Activated CD4-positive, alpha-beta T cell treated with anti-CD3 and anti-CD28 coated beads, Interleukin-2, amount 50 U/mL, for 24 hours (primary cell): ENCODE results near the gene FRMD4A.
"Not testable (repeated sequence)": the region's sequence is repeated elsewhere in the genome, so short reads cannot be mapped to it uniquely, and the experiment has no call there.

ENCODE experiments used
- DNase-seq, 2 donors: peaks; one replicate each; pipeline ENCODE4 v3.0.0-alpha.2; 2020; ENCODE audit warnings: low read depth in 1 of 2, low spot score in 1 of 2

Gene FRMD4A

GRCh38 chr10:14151571-14151970 is 179.2 kb downstream of the FRMD4A start:
- DNase-seq, result no peak

GRCh38 chr10:14150526-14150925 is 180.2 kb downstream of the FRMD4A start:
- no peak for DNase-seq

- no peak for DNase-seq
These were observed 184.2 kb downstream of the FRMD4A start for GRCh38 chr10:14146501-14146900.

- no peak for DNase-seq
These were observed 184.7 kb downstream of the FRMD4A start for GRCh38 chr10:14146025-14146424.

- DNase-seq, result no peak
These were observed 186.3 kb downstream of the FRMD4A start for GRCh38 chr10:14144451-14144850.

GRCh38 chr10:14142606-14143250 is 188.0 kb downstream of the FRMD4A start:
- DNase-seq, result no peak

- DNase-seq, result no peak
These were observed 189.4 kb downstream of the FRMD4A start for GRCh38 chr10:14141283-14141682.

GRCh38 chr10:14137391-14137790 is 193.3 kb downstream of the FRMD4A start:
- no peak for DNase-seq

GRCh38 chr10:14135196-14135595 is 195.5 kb downstream of the FRMD4A start:
- DNase-seq, result not testable (repeated sequence)

GRCh38 chr10:14134275-14134674 is 196.4 kb downstream of the FRMD4A start:
- no peak for DNase-seq

GRCh38 chr10:14131261-14131960 is 199.3 kb downstream of the FRMD4A start:
- no peak for DNase-seq

- no peak for DNase-seq
These were observed 201.0 kb downstream of the FRMD4A start for GRCh38 chr10:14129770-14130169.

GRCh38 chr10:14128519-14128918 is 202.2 kb downstream of the FRMD4A start:
- no peak for DNase-seq

GRCh38 chr10:14126697-14127440 is 203.9 kb downstream of the FRMD4A start:
- no peak for DNase-seq

GRCh38 chr10:14125564-14125963 is 205.2 kb downstream of the FRMD4A start:
- DNase-seq, result no peak

GRCh38 chr10:14124941-14125340 is 205.8 kb downstream of the FRMD4A start:
- no peak for DNase-seq

GRCh38 chr10:14123139-14123538 is 207.6 kb downstream of the FRMD4A start:
- DNase-seq, result no peak

GRCh38 chr10:14120812-14121211 is 209.9 kb downstream of the FRMD4A start:
- DNase-seq, result no peak

- no peak for DNase-seq
These were observed 211.8 kb downstream of the FRMD4A start for GRCh38 chr10:14118953-14119352.

GRCh38 chr10:14116837-14117236 is 213.9 kb downstream of the FRMD4A start:
- no peak for DNase-seq

- DNase-seq, result no peak
These were observed 214.7 kb downstream of the FRMD4A start for GRCh38 chr10:14116021-14116420.

- DNase-seq, result no peak
These were observed 215.9 kb downstream of the FRMD4A start for GRCh38 chr10:14114791-14115190.
